GM19372 (cell line): Measurements from ENCODE around the gene PCGF3.

Source experiments
- ATAC-seq: cut with Tn5 transposase; IDR thresholded peaks from one replicate; pipeline ENCODE4 v1.9.1; 2021; ENCODE audit warnings: mild to moderate bottlenecking, low read depth, moderate library complexity; ENCODE audit not compliant: unreplicated experiment

Gene PCGF3, protein sequence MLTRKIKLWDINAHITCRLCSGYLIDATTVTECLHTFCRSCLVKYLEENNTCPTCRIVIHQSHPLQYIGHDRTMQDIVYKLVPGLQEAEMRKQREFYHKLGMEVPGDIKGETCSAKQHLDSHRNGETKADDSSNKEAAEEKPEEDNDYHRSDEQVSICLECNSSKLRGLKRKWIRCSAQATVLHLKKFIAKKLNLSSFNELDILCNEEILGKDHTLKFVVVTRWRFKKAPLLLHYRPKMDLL

DNA sequence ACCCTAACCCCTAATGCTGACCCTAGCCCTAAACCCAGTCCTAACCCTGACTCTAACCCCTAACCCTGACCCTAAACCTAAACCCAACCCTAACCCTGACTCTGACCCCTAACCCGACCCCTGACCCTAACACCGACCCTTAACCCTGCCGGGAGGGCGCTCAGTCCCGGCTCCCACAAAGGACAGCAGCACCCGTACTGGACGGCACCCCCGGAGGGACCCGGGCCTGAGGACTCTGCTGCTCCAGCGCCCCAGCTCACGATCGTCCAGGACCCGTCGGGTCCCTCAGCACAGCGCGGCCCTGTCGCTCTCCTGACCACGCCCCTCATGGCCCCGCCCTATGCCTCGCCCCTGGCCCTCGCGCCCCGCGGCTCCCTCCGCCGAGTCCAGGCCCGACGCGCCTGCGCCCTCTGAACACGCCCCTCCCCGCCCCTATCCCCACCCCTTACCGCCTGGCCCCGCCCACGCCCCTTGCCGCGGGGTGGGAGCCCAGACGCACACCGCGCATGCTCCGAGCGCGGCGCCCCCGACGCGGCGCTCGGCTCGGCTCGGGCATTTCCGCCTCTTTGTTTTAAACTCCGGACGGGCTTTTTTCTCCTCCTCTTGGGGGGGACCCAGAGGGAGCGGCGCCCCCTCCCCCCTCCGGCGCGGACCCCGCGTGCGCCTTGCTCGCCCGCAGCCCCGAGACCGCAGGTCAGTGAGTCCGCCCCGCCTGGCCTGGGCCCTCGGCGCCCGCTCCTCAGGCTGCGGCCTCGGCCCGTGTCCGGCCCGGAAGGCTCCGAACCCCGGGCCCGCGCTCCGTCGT, at the start of gene PCGF3:
Gene PCGF3, plus strand, starts transcription at position 555 of the 805 bp plus-strand sequence. CDS start 27,849 bp downstream, outside the sequence.
- peak; percentile 93 for ATAC-seq

DNA sequence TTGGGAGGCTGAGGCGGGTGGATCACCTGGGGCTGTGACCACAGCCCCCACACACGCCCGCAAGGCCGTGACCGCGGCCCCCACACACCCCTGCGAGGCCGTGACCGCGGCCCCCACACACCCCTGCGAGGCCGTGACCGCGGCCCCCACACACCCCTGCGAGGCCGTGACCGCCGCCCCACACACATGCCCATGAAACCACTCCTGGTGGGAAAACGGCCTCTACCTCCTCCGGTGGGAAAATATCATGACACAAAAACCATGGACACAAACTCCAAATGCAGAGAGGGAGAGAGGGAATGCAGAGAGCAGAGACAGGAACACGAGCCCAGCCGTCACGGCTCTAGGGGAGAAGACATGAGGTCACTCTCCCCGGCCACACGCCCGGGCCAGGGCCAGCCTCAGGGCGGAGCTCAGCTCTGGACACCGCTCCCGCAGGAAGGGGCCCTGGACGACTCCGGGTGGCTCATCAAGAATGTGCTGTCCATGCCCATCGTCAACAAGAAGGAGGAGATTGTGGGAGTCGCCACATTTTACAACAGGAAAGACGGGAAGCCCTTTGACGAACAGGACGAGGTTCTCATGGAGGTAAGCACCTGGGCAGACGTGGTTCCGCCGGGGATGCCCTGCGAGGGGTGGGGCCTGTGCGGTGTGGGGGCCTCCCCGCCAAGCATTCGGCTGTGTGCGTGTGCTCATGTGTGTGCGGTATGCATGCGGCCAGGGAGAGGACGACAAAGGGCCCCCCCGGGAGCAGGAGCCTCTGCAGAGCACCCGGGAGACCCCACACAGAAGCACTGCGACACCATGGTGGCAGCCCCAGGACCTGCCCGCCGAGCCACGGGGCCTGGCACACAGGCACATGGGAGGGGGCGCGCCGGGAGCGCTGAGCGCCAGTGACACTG, 48.9 kb upstream of the PCGF3 start:
- ATAC-seq, result no peak

DNA sequence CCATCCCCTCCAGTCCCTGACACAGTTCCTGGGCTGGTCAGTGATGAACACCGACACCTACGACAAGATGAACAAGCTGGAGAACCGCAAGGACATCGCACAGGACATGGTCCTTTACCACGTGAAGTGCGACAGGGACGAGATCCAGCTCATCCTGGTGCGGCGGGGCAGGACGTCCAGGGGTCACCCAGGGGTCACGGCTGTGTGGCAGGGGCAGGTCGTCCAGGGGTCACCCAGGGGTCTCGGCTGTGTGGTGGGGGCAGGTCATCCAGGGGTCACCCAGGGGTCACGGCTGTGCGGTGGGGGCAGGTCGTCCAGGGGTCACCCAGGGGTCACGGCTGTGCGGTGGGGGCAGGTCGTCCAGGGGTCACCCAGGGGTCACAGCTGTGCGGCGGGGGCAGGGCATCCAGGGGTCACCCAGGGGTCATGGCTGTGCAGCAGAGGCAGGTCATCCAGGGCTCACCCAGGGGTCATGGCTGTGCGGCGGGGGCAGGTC, 48.2 kb upstream of the PCGF3 start:
- no peak for ATAC-seq

DNA sequence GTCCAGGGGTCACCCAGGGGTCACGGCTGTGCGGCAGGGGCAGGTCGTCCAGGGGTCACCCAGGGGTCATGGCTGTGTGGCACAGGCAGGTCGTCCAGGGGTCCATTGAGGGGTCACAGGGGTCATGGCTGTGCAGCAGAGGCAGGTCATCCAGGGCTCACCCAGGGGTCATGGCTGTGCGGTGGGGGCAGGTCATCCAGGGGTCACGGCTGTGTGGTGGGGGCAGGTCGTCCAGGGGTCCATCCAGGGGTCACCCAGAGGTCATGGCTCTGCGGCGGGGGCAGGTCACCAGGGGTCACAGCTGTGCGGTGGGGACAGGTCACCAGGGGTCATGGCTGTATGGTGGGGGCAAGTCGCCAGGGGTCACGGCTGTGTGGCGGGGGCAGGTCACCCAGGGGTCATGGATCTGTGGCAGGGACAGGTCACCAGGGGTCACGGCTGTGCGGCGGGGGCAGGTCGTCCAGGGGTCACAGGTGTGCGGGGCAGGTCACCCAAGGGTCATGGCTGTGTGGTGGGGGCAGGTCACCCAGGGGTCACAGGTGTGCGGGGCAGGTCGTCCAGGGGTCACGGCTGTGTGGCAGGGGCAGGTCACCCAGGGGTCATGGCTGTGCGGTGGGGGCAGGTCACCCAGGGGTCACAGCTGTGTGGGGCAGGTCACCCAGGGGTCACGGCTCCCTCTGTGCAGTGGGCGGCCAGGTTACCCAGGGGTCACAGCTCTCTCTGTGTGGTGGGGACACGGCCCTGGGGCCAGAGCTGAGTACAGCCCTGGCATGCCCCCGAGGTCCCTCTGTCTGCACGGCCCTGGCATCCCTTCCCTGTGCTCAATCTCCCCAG, 47.6 kb upstream of the PCGF3 start:
- no peak for ATAC-seq

DNA sequence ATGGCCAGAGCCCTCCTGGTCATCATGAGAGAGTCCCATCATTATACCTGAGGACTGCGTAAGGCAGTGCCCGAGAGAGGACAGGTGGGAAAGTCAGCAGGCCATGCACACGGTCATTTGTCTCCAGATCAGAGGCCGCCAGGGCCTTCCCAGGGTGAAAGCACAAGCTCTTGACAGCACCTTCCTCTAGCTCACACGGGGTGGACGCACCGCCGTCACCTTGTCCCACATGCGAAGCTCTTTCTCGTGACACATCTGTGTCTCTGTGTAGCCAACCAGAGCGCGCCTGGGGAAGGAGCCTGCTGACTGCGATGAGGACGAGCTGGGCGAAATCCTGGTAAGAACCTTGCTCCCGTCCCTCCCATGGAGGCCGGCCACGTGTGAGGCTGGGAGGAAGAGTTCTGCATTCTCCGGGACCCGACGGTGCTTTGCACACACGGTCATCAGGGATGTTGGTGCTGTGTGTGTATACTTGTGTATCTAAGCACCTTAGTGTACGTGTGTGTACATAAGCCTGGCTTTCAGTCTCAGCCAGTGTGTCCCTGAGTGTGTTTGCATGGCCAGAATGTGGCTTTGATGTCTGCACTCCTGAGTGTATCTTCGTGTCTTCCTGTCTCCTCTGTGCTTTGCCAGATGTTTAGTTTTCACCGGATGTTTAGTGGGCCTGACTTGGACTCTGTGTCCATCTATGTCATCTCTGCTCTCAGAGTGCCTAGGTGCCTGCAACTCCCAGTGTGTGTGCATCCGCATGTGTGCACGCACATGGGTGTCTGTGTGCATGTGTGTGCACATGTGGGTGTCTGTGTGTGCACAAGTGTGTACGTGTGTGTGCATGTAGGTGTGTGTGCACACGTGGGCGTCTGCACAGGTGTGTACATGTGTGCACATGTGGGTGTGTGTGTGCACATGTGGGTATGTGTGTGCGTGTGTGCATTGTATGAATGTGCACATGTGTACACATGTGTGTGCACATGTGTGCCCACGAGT, 46.7 kb upstream of the PCGF3 start:
- no peak for ATAC-seq

DNA sequence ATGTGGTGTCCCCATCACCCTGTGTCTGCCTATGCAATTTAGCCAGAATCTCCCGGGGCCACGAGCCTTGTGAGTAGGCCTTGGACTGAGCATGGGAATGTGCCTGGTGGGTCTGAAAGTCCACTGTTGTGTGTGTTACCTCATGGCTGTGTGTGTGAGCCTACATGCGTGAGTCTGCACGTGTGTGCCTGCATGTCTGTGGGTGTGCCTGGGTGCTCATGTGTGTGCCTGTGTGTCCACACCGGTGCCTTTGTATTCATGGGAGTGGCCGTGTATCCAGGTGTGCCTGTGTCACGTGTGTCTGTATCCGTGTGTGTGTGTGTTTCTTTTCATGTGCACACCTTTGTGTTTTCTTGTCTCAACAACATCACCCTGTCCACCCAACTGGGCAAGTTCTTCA, 45.8 kb upstream of the PCGF3 start:
- no peak for ATAC-seq

DNA sequence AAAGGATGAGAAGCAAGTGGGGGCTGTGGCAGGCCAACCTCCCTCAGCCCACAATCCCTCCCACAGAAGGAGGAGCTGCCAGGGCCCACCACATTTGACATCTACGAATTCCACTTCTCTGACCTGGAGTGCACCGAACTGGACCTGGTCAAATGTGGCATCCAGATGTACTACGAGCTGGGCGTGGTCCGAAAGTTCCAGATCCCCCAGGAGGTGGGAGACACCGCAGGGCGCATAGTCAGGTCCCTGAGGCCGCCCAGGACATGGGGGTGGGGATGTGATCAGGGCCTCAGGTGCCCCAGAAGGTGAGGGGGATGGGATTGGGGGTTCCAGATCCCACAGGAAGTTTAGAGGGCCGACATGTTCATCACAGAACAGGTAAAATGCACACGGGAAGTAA, 45.2 kb upstream of the PCGF3 start:
- ATAC-seq, result no peak

DNA sequence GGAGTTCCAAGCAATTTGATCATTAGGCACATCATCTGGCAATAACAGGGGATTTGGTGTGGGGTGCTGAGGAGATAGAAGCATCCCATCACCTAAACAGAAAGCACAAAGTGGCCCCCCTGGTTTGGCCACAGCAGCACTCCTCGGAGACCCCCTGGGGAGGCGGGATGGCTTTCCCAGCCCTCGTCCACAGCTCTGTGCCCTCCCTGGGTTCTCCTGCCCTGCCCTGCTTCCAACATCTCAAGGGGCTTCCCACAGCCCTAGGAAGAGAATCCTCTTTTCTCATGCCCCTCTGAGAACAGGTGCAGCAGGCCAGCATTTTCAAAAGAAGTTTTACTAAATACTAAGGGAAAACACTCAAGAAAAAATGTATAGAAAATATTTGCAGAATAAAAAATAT, 44.4 kb upstream of the PCGF3 start:
- no peak for ATAC-seq

DNA sequence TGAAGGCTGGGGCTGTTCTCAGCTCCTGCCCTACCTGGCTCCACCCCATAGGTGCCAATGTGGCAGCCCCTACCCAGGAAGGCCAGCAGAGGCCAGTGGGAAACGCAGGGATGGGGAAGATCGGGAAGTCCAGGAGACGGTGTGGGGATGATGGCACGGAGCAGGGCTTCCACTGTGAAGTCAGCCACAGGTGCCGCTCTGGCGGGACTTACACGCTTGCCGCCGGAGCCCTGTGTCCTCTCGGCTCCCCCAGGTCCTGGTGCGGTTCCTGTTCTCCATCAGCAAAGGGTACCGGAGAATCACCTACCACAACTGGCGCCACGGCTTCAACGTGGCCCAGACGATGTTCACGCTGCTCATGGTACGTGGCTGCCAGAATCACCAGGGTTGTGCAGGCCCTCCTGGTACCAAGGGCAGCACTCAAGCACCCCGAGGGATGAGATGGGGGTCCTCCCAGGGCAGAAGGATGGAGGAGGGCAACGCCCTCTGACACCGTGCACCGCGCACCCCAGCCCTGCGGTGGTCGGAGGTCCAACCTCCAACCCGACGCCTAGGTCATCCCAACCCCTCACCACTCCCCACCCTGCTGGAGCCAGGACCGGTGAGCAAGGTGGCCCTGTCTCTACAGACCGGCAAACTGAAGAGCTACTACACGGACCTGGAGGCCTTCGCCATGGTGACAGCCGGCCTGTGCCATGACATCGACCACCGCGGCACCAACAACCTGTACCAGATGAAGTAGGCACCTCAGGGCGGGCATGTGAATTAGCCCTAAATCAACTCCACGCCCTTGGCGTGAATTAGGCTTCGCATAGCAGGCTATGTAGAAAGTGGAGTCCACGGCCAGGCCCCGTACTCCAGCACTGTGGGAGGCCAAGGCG, 43.5 kb upstream of the PCGF3 start:
- ATAC-seq, result no peak

DNA sequence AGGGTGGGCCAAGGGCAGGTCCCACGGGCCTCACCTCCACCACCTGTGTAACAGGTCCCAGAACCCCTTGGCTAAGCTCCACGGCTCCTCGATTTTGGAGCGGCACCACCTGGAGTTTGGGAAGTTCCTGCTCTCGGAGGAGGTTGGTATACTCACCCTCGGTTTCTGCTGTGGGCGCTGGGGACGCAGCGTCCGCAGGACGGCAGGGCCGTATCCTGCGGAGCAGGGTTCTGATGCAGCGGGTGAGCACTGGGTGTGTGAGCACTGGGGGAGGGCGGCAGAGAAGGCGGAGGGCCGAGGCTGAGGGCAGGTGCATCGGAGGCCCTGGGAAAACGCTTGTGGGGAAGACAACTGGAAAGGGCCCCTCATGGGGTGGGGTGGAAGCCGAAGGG, 42.6 kb upstream of the PCGF3 start:
- ATAC-seq, result no peak

DNA sequence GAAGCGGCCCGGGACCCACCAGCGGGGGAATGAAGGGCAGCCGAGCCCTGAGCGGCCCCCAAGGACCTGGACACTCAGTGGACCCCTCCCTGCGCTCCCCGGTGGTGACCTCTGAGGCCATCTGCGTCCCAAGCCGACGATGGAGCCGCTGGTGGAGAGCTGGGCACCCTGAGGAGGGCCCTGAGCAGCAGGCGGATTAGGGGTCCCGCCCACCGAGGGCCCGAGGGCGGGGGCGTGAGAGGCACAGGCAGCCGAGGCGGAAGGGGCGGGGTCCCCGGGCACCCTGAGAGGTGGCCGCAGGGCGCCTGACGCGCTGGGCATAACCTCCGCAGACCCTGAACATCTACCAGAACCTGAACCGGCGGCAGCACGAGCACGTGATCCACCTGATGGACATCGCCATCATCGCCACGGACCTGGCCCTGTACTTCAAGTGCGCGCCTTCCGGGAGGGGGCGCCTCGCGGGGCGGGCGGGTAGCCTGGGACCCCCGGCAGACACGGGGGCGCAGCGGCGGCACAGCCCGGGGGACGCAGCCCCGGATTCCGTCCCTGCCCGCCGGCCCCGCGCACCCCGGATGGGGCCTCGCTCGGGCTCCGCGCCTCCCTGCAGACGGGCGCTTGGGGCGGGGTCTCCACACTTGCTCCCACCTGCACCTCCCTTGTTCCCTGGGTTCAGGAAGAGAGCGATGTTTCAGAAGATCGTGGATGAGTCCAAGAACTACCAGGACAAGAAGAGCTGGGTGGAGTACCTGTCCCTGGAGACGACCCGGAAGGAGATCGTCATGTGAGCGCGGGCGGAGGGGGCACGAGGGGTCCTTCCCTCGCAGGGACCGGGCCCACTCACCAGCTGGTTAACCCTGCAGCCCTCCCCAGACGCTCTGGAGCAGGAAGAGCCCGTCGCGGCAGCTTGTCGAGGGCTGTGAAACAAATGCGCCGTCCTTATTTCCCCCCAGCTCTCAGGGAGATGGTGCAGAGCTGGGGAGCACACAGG, 41.9 kb upstream of the PCGF3 start:
- peak; percentile 58 for ATAC-seq

DNA sequence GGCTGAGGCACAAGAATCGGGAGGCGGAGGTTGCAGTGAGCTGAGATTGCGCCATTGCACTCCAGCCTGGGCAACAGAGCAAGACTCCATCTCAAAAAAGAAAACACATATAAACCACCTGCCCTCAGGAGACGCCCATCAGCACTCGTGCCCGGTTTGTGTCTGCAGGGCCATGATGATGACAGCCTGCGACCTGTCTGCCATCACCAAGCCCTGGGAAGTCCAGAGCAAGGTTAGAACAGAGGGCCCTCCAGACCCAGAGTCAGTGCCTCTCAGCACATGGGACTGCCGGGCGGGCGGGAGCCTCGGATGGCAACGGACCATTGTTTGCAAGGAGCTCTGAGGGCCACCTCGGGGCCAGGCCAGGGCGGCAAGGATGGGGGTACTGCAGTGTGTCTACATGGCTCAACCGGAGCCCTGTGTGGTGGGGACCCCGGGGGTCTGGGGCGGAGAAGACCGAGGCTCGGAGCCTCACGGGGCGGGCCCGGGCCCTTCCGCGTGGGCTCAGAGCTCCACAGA, 40.9 kb upstream of the PCGF3 start:
- ATAC-seq, result no peak

DNA sequence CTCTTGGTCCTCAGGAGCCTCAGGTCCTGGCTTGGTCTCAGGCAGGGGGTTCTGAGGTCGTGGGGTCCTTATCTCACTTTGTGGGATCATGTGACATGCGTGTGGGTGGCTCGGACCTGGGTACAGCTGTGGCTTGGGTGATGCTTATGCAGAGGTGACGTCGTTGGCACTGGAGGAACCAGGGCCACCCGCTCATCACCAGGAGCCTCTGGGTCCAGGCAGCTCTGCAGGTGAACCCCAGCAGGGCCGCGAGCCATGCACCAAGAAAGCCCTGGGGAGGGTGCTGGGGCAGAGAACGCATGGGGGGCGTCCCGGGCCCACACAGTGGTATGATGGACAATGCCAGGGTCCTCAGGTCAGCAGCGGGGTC, 40.3 kb upstream of the PCGF3 start:
- ATAC-seq, result no peak

DNA sequence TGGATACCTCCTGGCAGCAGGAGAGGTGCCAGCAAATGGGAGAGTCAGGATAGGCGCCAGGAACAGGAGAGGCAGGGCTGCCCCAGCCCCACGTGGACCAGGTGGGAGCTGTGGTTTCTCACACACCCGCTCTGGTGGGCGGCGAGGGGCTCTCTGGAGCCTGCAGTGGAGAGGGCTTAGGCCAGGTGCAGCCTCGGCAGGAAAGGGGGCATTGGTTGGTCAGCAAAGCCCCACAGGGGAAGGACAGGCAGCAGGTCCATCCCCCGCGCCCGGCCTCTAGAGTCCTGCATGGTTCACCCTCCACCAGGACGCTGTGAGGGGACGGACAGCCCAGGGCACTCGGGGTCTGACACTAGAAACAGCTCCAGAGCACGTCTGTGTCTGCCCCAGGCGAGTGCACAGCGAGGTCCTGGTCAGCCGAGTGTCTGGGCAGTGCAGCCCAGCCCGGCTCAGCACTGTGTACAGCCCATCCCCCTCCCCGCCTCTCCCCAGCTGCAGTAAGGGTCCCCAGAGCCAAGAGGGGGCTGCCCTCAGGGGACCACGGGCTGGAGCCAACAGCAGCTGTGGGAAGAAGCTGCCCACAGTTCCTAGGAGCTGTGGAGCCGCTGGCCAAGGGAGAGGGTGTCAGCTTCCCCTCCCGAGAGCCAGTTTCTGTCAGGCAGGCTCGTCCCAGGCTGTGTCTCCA, 39.7 kb upstream of the PCGF3 start:
- no peak for ATAC-seq

DNA sequence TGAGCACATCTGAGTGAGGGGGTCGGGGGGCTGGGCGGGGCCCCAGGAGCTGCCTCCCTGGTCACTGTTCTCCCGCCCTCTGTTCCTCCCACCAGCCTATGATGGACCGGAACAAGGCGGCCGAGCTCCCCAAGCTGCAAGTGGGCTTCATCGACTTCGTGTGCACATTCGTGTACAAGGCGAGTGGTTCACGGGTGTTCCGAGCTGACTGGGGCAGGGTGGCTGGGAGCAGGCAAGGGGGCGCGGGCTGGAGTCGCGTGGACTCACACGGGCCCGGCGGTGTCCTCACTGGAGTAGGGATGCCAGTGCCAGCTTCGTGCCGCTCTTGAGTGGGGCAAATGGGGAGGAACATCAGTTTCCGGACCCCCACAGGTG, 39.2 kb upstream of the PCGF3 start:
- ATAC-seq, result no peak
